ENCODE data around the gene SLC25A42.

The SLC25A42 gene

GRCh38 chr19:19157808-19158207 lies 94.0 kb downstream of the SLC25A42 start:
- no peak for DNase-seq
- no peaks in the 10 kb centered on the region for H3F3A ChIP-seq (ENCODE audit: insufficient read depth, low read length)
- no peaks in the 10 kb centered on the region for H3K79me2 ChIP-seq (ENCODE audit: low read length)
- no peak overlapping the region for H3K27ac ChIP-seq (ENCODE audit: low read length)
- no peak overlapping the region for H3K9ac ChIP-seq (ENCODE audit: low read length)
- H3K4me3 ChIP-seq (ENCODE audit: low read length): no peak overlapping the region
- no peaks in the 10 kb centered on the region for H3K27me3 ChIP-seq (replicated peaks; ENCODE audit: insufficient read depth, low read length)
- no peaks in the 10 kb centered on the region for H4K20me1 ChIP-seq (ENCODE audit: insufficient read depth, low read length)
- no peaks in the 10 kb centered on the region for H3K9me3 ChIP-seq (replicated peaks; ENCODE audit: insufficient read depth, low read length)
- no peak overlapping the region for H2AFZ ChIP-seq (ENCODE audit: low read length)
- H3K4me1 ChIP-seq (ENCODE audit: low read length): no peaks in the 10 kb centered on the region
- H3K4me2 ChIP-seq (ENCODE audit: low read depth, low read length): no peak overlapping the region
- no peaks in the 10 kb centered on the region for H3K9me2 ChIP-seq (replicated peaks; ENCODE audit: insufficient read depth, low read length)
- TF ChIP-seq EZH2phosphoT487 (IDR thresholded peaks at IDR 0.05; ENCODE audit: low read length): no peak
- H3K36me3 ChIP-seq (replicated peaks; ENCODE audit: insufficient read depth, low read length): no peaks in the 10 kb centered on the region

DNA sequence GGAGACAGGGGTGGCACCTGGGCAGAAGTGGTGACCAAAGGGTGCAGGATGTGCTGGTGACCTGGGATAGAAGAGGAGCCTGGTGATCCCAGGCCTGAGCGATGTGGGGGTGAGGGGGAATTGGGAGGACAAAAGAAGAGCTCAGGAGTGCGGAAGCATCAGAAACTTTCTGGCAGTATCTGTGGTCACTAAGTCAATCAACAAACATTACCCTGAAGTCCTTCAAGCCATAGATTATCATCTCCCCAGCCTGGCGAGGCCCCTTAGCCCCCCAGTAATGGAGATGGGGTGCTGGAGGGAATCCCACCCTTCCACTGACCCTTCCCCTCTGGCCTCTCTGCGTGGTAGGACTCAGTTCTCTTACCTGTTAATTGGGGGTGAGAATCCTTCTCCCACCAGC lies 95.7 kb downstream of the SLC25A42 start:
- H3K4me1 ChIP-seq (ENCODE audit: low read length): no peaks in the 10 kb centered on the region
- DNase-seq: no peak
- H3K36me3 ChIP-seq (replicated peaks; ENCODE audit: insufficient read depth, low read length): no peaks in the 10 kb centered on the region
- no peak for TF ChIP-seq EZH2phosphoT487 (IDR thresholded peaks at IDR 0.05; ENCODE audit: low read length)
- TF ChIP-seq CTCF (IDR thresholded peaks at IDR 0.05; ENCODE audit: low read length): no peak
- TF ChIP-seq EZH2 (optimal IDR thresholded peaks at IDR 0.05; ENCODE audit: low read depth, low read length): no peak
- H2AFZ ChIP-seq (ENCODE audit: low read length): no peak overlapping the region
- H3K27ac ChIP-seq (ENCODE audit: low read length): no peak overlapping the region
- H3K9me3 ChIP-seq (replicated peaks; ENCODE audit: insufficient read depth, low read length): no peaks in the 10 kb centered on the region
- H3K4me3 ChIP-seq (ENCODE audit: low read length): no peak overlapping the region
- no peaks in the 10 kb centered on the region for H4K20me1 ChIP-seq (ENCODE audit: insufficient read depth, low read length)
- no peak overlapping the region for H3K9ac ChIP-seq (ENCODE audit: low read length)
- no peaks in the 10 kb centered on the region for H3K9me2 ChIP-seq (replicated peaks; ENCODE audit: insufficient read depth, low read length)
- H3K79me2 ChIP-seq (ENCODE audit: low read length): no peaks in the 10 kb centered on the region
- H3K4me2 ChIP-seq (ENCODE audit: low read depth, low read length): no peak overlapping the region
- no peaks in the 10 kb centered on the region for H3K27me3 ChIP-seq (replicated peaks; ENCODE audit: insufficient read depth, low read length)
- no peaks in the 10 kb centered on the region for H3F3A ChIP-seq (ENCODE audit: insufficient read depth, low read length)

- Histone ChIP-seq H3K9ac (ENCODE audit: low read length) (no peak overlapping the region), H3K27ac (ENCODE audit: low read length) (no peak overlapping the region), H3K9me3 (replicated peaks; ENCODE audit: insufficient read depth, low read length) (no peaks in the 10 kb centered on the region), H2AFZ (ENCODE audit: low read length) (no peak overlapping the region), H3F3A (ENCODE audit: insufficient read depth, low read length) (no peaks in the 10 kb centered on the region), H3K4me3 (ENCODE audit: low read length) (no peak overlapping the region), H3K4me2 (ENCODE audit: low read depth, low read length) (no peak overlapping the region), H4K20me1 (ENCODE audit: insufficient read depth, low read length) (no peaks in the 10 kb centered on the region), H3K4me1 (ENCODE audit: low read length) (no peaks in the 10 kb centered on the region), H3K79me2 (ENCODE audit: low read length) (no peaks in the 10 kb centered on the region), H3K36me3 (replicated peaks; ENCODE audit: insufficient read depth, low read length) (no peaks in the 10 kb centered on the region), H3K27me3 (replicated peaks; ENCODE audit: insufficient read depth, low read length) (no peaks in the 10 kb centered on the region), H3K9me2 (replicated peaks; ENCODE audit: insufficient read depth, low read length) (no peaks in the 10 kb centered on the region)
- TF ChIP-seq EZH2 (optimal IDR thresholded peaks at IDR 0.05; ENCODE audit: low read depth, low read length) (no peak), CTCF (IDR thresholded peaks at IDR 0.05; ENCODE audit: low read length) (no peak), EZH2phosphoT487 (IDR thresholded peaks at IDR 0.05; ENCODE audit: low read length) (no peak)
- no peak for DNase-seq
These were observed 96.8 kb downstream of the SLC25A42 start for GRCh38 chr19:19160461-19161035.

DNA sequence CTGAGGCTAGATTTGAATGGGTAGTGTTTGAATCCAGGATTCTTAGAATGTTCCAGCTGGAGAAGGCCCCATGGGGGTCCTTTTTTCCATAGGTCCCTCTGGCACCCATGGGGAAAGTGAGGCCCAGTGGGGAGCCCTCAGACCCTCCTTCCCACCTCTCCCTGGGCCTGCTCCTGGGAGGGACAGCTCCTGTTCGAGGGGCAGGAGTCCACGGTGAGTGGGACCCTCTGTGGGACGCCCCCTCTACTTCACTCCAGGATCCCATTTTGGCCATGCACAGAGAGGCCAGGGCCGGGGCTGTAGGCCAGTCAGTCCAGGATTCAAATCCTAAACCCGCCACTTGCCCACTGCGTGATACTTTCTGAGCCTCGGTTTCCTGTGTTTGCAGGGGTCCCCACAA lies 98.7 kb downstream of the SLC25A42 start:
- H3K9ac ChIP-seq (ENCODE audit: low read length): no peak overlapping the region
- no peak overlapping the region for H3K27ac ChIP-seq (ENCODE audit: low read length)
- DNase-seq: no peak
- H4K20me1 ChIP-seq (ENCODE audit: insufficient read depth, low read length): no peaks in the 10 kb centered on the region
- H3K4me2 ChIP-seq (ENCODE audit: low read depth, low read length): no peak overlapping the region
- H3K4me3 ChIP-seq (ENCODE audit: low read length): no peak overlapping the region
- H3K9me2 ChIP-seq (replicated peaks; ENCODE audit: insufficient read depth, low read length): no peaks in the 10 kb centered on the region
- H3K9me3 ChIP-seq (replicated peaks; ENCODE audit: insufficient read depth, low read length): no peaks in the 10 kb centered on the region
- no peaks in the 10 kb centered on the region for H3K36me3 ChIP-seq (replicated peaks; ENCODE audit: insufficient read depth, low read length)
- H2AFZ ChIP-seq (ENCODE audit: low read length): no peak overlapping the region
- H3K27me3 ChIP-seq (replicated peaks; ENCODE audit: insufficient read depth, low read length): no peaks in the 10 kb centered on the region
- H3K79me2 ChIP-seq (ENCODE audit: low read length): no peaks in the 10 kb centered on the region
- no peak for TF ChIP-seq CTCF (IDR thresholded peaks at IDR 0.05; ENCODE audit: low read length)
- TF ChIP-seq EZH2 (optimal IDR thresholded peaks at IDR 0.05; ENCODE audit: low read depth, low read length): no peak
- TF ChIP-seq EZH2phosphoT487 (IDR thresholded peaks at IDR 0.05; ENCODE audit: low read length): no peak
- H3F3A ChIP-seq (ENCODE audit: insufficient read depth, low read length): no peaks in the 10 kb centered on the region
- H3K4me1 ChIP-seq (ENCODE audit: low read length): no peaks in the 10 kb centered on the region
